K562 (cell line): ENCODE measurements around the gene CENPN. TPM values are rescaled to one million over a fixed set of nuclear protein-coding genes. Genes with fewer than 3 reads are reported as not detected.

Source experiments
- ATAC-seq: fragments of 200-7000 bp; cut with Tn5 transposase; 3 replicates; pipeline ENCODE4 v1.9.1; 2020; ENCODE audit warnings: moderate library complexity
- BruUV-seq: library from RNA; stranded (reverse); fragments of 400-500 nt; replicated peaks from 2 replicates; lab custom pipeline; 2021; lab: Mats Ljungman, UMichigan
- CTCF ChIA-PET: fragments of 300-600 bp; formaldehyde crosslinking; extraction: SDS; loops from one replicate; lab custom pipeline; 2021; ENCODE audit warnings: low intra/inter-chr PET ratio; lab: Yijun Ruan, JAX
- POLR2A ChIA-PET: fragments of 300-600, 350-650 bp; sonication (Branson Sonifier 250); formaldehyde crosslinking; extraction: SDS; loops from one replicate; lab custom pipeline; 2021; ENCODE audit warnings: antibody characterized with exemption, inconsistent platforms; lab: Yijun Ruan, JAX
- DNase-seq, 4 experiments: peaks; one replicate each; pipeline versions ENCODE4 v3.0.0 to v3.0.0-alpha.2; 2011 to 2018; ENCODE audit warnings: low spot score in 3 of 4, mixed read lengths in 3 of 4; ENCODE audit errors: extremely low read depth in 1 of 4
- FAIRE-seq: peaks from 2 replicates; lab custom pipeline; 2011; peaks lifted over from hg19 to GRCh38; lab: Jason Lieb, UNC
- H2AFZ ChIP-seq: 2 replicates; pipeline ENCODE4 v1.6.0; 2011; ENCODE audit warnings: low read depth, low read length, control low read depth, inconsistent platforms
- H3K27ac ChIP-seq: fragments of 200-600 bp; 3 replicates; pipeline ENCODE4 v1.8.0; 2011; ENCODE audit warnings: low read depth, mild to moderate bottlenecking, control low read depth, inconsistent platforms, low read length, moderate library complexity, mixed read lengths; ENCODE audit errors: extremely low read depth
- H3K27me3 ChIP-seq, 2 experiments: fragments of 300-600 bp in 1 of 2; 2 replicates in 1 of 2; 3 replicates in 1 of 2; pipeline versions ENCODE4 v1.6.0 to v1.8.0; 2011; ENCODE audit warnings: inconsistent platforms in 2 of 2, low read length in 2 of 2, mild to moderate bottlenecking in 1 of 2, mixed read lengths in 1 of 2, moderate library complexity in 1 of 2; ENCODE audit not compliant: control insufficient read depth in 2 of 2, insufficient read depth in 2 of 2
- H3K36me3 ChIP-seq: fragments of 300-600 bp; 3 replicates; pipeline ENCODE4 v1.8.0; 2011; ENCODE audit warnings: mild to moderate bottlenecking, low read length, inconsistent platforms; ENCODE audit not compliant: control insufficient read depth, insufficient read depth
- H3K4me1 ChIP-seq, 2 experiments: fragments of 200-600 bp in 1 of 2; replicated peaks in 1 of 2; 2 replicates in 1 of 2; 3 replicates in 1 of 2; pipeline versions ENCODE4 v1.5.1 to v1.8.0; 2011; ENCODE audit warnings: inconsistent platforms in 2 of 2, low read length in 2 of 2, mild to moderate bottlenecking in 1 of 2, mixed read lengths in 1 of 2, moderate library complexity in 1 of 2; ENCODE audit not compliant: control insufficient read depth in 2 of 2, insufficient read depth in 2 of 2
- H3K4me2 ChIP-seq: 2 replicates; pipeline ENCODE4 v1.6.1; 2011; ENCODE audit warnings: low read length, control low read depth, inconsistent platforms, mixed read lengths; ENCODE audit not compliant: insufficient read depth
- H3K4me3 ChIP-seq: fragments of 200-600 bp; sonication (generic), shearing (Covaris generic); 2 replicates; pipeline ENCODE4 v1.5.1; 2016; ENCODE audit warnings: control low read depth, inconsistent platforms
- H3K79me2 ChIP-seq: fragments of 200-600 bp; 3 replicates; pipeline ENCODE4 v1.8.0; 2011; ENCODE audit warnings: low read length, inconsistent platforms; ENCODE audit not compliant: control insufficient read depth, insufficient read depth
- H3K9ac ChIP-seq, 2 experiments: 2 replicates each; pipeline versions ENCODE4 v1.6.0 to v1.6.1; 2011; ENCODE audit warnings: low read depth in 2 of 2, low read length in 2 of 2, control low read depth in 1 of 2, inconsistent platforms in 1 of 2, mild to moderate bottlenecking in 1 of 2, mixed read lengths in 1 of 2; ENCODE audit not compliant: insufficient read depth in 1 of 2
- H3K9me1 ChIP-seq: one replicate; pipeline ENCODE4 v1.6.0; 2011; ENCODE audit warnings: inconsistent platforms, mild to moderate bottlenecking, low read length, moderate library complexity; ENCODE audit not compliant: control insufficient read depth, insufficient read depth
- H3K9me3 ChIP-seq: replicated peaks from 2 replicates; pipeline ENCODE4 v1.5.1; 2011; ENCODE audit warnings: low read depth, low read length, inconsistent platforms; ENCODE audit not compliant: control insufficient read depth, insufficient read depth
- H4K20me1 ChIP-seq: replicated peaks from 2 replicates; pipeline ENCODE4 v1.6.1; 2011; ENCODE audit warnings: low read length, inconsistent platforms, mixed read lengths; ENCODE audit not compliant: control insufficient read depth, insufficient read depth
- BCOR ChIP-seq: fragments of 450-650 bp; IDR thresholded peaks from 2 replicates; pipeline ENCODE4 v1.6.1; 2016
- CBFA2T3 ChIP-seq: fragments of 450-650 bp; IDR thresholded peaks from 2 replicates; pipeline ENCODE4 v1.6.1; 2017
- DACH1 ChIP-seq: fragments of 450-650 bp; IDR thresholded peaks from 2 replicates; pipeline ENCODE4 v1.6.1; 2018; ENCODE audit not compliant: partially characterized antibody
- KDM1A ChIP-seq, 2 experiments: fragments of 450-650 bp; IDR thresholded peaks; 2 replicates each; pipeline ENCODE4 v1.6.1; 2016; ENCODE audit warnings: mild to moderate bottlenecking in 2 of 2
- RBM25 ChIP-seq: fragments of 200-400 bp; formaldehyde crosslinking; IDR thresholded peaks from 2 replicates; pipeline ENCODE4 v1.6.1; 2018; ENCODE audit warnings: low read length, low read depth, moderate library complexity; ENCODE audit not compliant: severe bottlenecking
- RCOR1 ChIP-seq, 2 experiments: IDR thresholded peaks; 2 replicates each; pipeline ENCODE4 v1.6.1; 2012; ENCODE audit warnings: low read depth in 2 of 2, low read length in 2 of 2, borderline replicate concordance in 1 of 2, improper control_type of control experiment in 1 of 2
- SMAD3 ChIP-seq: fragments of 450-650 bp; formaldehyde crosslinking; conservative IDR thresholded peaks from 2 replicates; pipeline ENCODE4 v1.4.0; 2020; ENCODE audit warnings: mild to moderate bottlenecking
- SP1 ChIP-seq: sonication (generic); formaldehyde crosslinking; IDR thresholded peaks from 2 replicates; pipeline ENCODE4 v1.8.1; 2022; ENCODE audit warnings: mild to moderate bottlenecking, missing genetic modification reagents
- ZEB2 ChIP-seq: fragments of 450-650 bp; IDR thresholded peaks from 2 replicates; pipeline ENCODE4 v1.6.1; 2016
- ZNF121 ChIP-seq: sonication (generic); formaldehyde crosslinking; conservative IDR thresholded peaks from 2 replicates; pipeline ENCODE4 v1.8.0; 2022; ENCODE audit warnings: missing genetic modification reagents
- ZNF668 ChIP-seq: fragments of 250-450 bp; sonication (Bioruptor Pico); IDR thresholded peaks from 2 replicates; pipeline ENCODE4 v1.8.0; 2022; ENCODE audit warnings: mild to moderate bottlenecking, inconsistent platforms
- WGBS: fragments of 100-300 bp; shearing (Covaris generic); methylation state at CpG from one replicate; pipeline ENCODE4 v1.1.6; 2016; ENCODE audit warnings: low coverage, mixed read lengths; ENCODE audit not compliant: insufficient coverage; ENCODE audit errors: missing lambda C conversion rate; 5-methylcytosine and 5-hydroxymethylcytosine counted together
- in situ Hi-C: fragments of 300-500 bp; cut with MboI; formaldehyde crosslinking; loops from 4 replicates; pipeline ENCODE4 v1.15.0; 2018; ENCODE audit warnings: inconsistent platforms, mixed read lengths
- intact Hi-C: fragments of 100-400 bp; cut with micrococcal nuclease; formaldehyde crosslinking; loops from 2 replicates; pipeline ENCODE4 v1.14.2; 2022
- polyA plus RNA-seq, 8 experiments: library from polyadenylated mRNA; depleted of rRNA in 4 of 8; stranded (reverse) in 5 of 8; unstranded in 3 of 8; fragments of >200 nt; fragmentation: Nextera tagmentation in 2 of 8; fragmentation: Illumina TruSeq in 1 of 8; extraction: Ambion mirVana in 2 of 8; extraction: Trizol in 1 of 8; gene quantifications; 2 replicates each; pipeline versions ENCODE4 v1.2.1 to v1.2.3, GENCODE V29; 2011 to 2014; ENCODE audit warnings: inconsistent platforms in 1 of 8, missing spikeins in 1 of 8
- total RNA-seq, 7 experiments: library from RNA; depleted of rRNA in 6 of 7; stranded (reverse); fragments of >200 nt in 6 of 7; fragmentation: Illumina TruSeq in 2 of 7; extraction: Trizol in 2 of 7; gene quantifications; 2 replicates each; pipeline versions ENCODE4 v1.2.1 to v1.2.3, GENCODE V29; 2011 to 2021; ENCODE audit warnings: low replicate concordance in 1 of 7

CENPN gene
- total and polyA plus RNA-seq, 9 of the 15 experiments (the other 6 are each of a cell fraction or from before 2014, with no cell fraction given), result 92.3 to 384 (median 140) TPM

GRCh38 chr16:80997139-80997798 is 9.7 kb upstream of the CENPN start (continued):
- TF ChIP-seq KDM1A (IDR thresholded peaks at IDR 0.05) (0 out of 4 replicates have a peak, but pooled peaks of 1 of the 2 experiments have one; percentile 23), ZEB2 (peak; percentile 68), SP1 (CRISPR knock-in tag) (0 out of 2 replicates have a peak, but pooled peaks have one; percentile 19), CBFA2T3 (peak; percentile 33), ZNF668 (CRISPR knock-in tag) (no peak), SMAD3 (CRISPR knock-in tag) (no peak)

GRCh38 chr16:80997964-80998620 is 8.9 kb upstream of the CENPN start:
- H3K4me2 ChIP-seq, result no peak overlapping the region
- H2AFZ ChIP-seq, result no peak overlapping the region
- H3K9me1 ChIP-seq, result no peaks in the 10 kb centered on the region
- WGBS, result 76% methylated on average over 7 of the region's 7 CpGs
- BruUV-seq, result no TSS peak
- peaks cover 28% of the 10 kb centered on the region; the same call in 2 of the 3 replicates for H3K36me3 ChIP-seq
- H3K79me2 ChIP-seq, result peaks cover 98% of the 10 kb centered on the region
- H3K27me3 ChIP-seq, result no peaks in the 10 kb centered on the region
- H3K4me3 ChIP-seq, result no peak overlapping the region
- H3K9ac ChIP-seq, result no peak overlapping the region
- no peaks in the 10 kb centered on the region for H3K9me3 ChIP-seq
- H3K27ac ChIP-seq, result no peak overlapping the region
- DNase-seq (no peak), ATAC-seq (no peak), FAIRE-seq (no peak)
- CTCF ChIA-PET, result no interaction called here
- in situ Hi-C loops, result no loop called here
- TF ChIP-seq ZNF121 (CRISPR knock-in tag) (peak; percentile 92), RBM25 (peak; percentile 82), DACH1 (peak; percentile 26), RCOR1 (IDR thresholded peaks at IDR 0.05; ENCODE audit: borderline replicate concordance in 1 of 2, low read depth in 2 of 2, low read length in 2 of 2) (no peak), BCOR (0 out of 2 replicates have a peak, but pooled peaks have one; percentile 16)
- H3K4me1 ChIP-seq, result peaks cover 0 to 15% of the 10 kb centered on the region in 2 experiments; a peak in 2 of 5 replicates
- peaks cover 12% of the 10 kb centered on the region for H4K20me1 ChIP-seq
- intact Hi-C loops, result no loop called here
- POLR2A ChIA-PET, result interaction anchor here (0.8 kb wide), 1 partner anchor 9 kb away, joined by 3 read pairs; the partner anchor contains the start of genes CENPN and CMC2
